Dedifferentiated amniotic fluid mesenchymal stem cell (primary cell): ENCODE results near the gene HACD2.

ENCODE experiments used
- DNase-seq: peaks from one replicate; pipeline ENCODE4 v3.0.0-alpha.2; 2016; ENCODE audit errors: extremely low spot score

The HACD2 gene

GRCh38 chr3:123571264-123571972 lies 13.4 kb downstream of the HACD2 start:
- DNase-seq: no peak

DNA sequence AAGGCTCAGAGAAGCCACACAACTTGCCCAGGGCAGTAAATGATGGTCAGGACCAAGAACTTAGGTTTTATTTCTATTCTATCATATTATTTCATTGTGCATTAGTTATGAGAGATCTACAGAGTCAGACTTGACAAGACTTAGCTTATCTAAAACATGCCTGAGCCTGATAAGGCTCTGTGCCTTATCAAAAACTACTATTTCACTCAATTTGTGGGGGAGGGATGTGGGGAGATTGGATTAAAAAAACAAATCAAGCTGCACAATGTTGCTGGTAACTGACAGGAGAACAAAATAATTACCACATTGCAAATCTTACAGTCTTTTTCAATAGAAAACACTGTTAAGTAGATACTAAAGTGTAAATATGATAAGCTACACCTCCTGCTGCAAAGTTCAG lies 16.0 kb downstream of the HACD2 start:
- DNase-seq: no peak

DNA sequence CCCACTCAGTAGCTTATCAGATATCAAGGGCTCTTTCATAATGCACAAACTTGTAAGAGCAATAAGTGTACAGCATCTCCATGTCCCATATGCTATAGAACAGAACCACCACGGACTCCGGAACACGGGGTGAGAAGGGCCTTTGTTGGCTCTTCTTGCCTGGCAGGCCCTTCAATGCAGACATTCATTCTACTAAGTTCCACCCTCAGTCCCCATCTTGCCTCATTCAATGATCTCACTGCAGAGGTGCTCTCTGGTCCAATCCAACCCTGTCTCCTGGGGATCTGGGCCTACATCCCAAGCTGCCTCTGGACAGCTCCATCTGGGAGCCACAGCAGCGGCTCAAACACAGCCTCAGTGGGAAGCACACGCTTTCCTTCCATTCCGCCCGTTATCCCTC lies 16.8 kb downstream of the HACD2 start:
- no peak for DNase-seq

DNA sequence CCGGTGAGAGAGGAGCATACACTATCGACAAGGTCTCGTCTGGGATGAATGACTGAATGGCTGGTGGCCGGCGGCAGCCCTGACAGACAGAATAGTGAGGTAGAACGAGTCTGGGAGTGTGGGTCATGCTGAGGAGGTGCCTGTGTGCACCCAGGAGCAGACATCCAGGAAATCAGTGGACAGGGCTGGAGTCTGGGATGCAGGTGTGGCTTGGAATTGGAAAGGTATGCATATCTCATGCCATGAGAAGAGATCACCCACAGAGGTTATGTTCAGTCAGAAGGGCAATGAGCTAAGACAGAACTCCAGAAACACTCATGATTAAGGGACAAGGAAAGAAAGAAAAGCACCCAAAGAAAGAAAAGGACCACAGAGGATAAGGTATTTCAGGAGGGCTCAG lies 20.8 kb downstream of the HACD2 start:
- DNase-seq: no peak

DNA sequence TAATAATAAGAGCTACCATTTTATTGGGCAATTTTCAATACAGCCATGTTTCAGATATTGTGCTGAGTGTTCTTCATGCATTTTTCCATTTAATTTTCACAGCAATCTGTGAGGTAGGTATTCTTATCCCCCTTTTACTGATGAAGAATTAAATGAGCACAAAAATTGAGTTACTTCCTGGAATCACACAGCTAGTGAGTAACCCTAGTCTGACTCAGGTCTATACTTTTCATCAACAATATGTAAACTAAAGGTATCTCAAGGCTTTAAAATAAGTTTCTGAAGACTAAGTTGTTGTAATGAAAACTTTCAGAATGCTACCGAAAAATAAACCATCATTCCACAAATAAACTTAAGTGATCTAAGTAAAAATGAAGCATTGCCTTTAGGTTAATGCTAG lies 22.3 kb downstream of the HACD2 start:
- no peak for DNase-seq

GRCh38 chr3:123561188-123561587 lies 23.7 kb downstream of the HACD2 start:
- no peak for DNase-seq

DNA sequence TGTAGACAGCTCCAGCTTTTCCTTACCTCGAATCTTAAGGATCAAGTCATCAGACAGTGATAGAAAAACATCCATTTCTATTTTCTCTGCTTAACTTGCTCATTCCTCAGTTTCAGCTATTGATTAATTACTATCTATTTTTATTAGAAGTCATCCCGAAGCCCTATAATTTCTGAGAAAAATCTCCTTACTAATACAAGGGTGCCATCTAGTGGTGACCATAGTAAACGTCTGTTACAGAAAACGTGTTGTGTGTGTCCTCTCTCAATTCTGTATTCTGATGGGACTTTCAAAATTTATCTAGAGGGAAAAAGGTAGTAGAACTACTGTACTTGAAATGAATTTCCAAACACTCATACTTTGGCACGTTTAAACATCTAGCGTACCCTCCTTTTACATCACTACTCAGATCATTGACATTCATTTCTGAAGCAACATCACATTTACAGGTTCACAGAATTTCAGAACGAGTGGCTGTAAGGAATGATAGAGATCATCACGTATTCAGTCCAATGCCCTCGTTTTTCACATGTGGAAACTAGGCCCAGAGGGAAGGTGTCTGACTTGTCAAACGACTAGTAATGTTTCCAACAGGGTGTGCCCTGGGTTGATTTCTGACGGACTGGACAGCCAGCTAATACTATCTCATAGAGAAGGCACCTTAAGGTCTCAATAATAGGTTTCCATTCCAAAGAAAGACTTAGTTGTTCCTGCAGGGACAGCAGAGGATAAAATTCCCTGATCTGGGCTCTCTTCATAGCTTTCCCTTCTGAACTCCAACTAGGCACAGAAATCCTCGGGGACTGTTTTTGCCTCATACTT lies 25.6 kb downstream of the HACD2 start:
- peak; percentile 68 for DNase-seq

DNA sequence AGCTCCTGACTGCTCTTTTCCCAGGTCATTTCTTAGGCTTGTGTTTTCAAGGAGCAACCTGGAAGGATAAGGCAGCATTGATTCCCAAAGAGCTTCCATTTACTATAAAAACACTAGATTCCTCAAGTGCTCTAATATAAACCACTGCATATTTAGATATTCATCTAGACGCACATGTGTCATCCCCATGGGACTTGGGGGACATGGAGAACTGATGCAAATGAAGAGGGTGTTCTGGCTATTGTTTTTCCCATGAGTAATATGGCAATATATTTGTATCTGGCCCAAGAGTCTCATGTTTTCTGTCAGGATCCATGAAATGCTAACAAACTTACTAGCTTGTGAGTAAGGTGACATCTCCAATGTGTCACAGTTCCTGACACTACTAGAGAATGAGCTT lies 31.3 kb downstream of the HACD2 start:
- no peak for DNase-seq

GRCh38 chr3:123552768-123553167 lies 32.1 kb downstream of the HACD2 start:
- DNase-seq: no peak

DNA sequence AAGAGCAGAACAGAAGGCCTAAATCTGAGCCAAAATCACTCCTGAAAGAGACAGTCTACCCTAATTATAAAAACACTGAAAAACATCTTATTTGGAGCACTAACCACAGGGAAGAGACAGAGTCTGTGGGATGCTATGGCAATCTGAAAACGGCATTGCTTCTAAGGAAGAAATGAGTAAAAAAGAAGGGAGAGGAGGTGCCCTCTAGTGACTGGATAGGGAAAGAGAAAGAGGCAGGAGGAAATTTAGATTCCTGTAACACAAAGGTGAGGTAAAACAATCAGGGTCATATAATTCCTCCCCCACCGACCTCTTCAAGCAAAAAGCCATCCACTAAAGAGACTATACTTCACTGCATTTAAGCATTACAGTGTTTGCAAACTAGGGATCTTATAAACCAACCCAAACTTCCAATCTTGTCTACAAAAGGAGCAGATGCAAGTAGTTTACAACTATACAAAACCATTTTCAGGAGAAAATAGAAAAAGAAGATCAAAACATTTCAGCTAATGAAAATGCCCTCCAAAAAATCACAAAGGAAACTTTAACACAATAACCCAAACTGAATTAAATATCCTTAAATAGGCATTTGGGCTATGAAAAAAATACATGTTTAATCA lies 32.6 kb downstream of the HACD2 start:
- DNase-seq: no peak

- DNase-seq: no peak
These were observed 36.9 kb downstream of the HACD2 start for GRCh38 chr3:123547881-123548519.

DNA sequence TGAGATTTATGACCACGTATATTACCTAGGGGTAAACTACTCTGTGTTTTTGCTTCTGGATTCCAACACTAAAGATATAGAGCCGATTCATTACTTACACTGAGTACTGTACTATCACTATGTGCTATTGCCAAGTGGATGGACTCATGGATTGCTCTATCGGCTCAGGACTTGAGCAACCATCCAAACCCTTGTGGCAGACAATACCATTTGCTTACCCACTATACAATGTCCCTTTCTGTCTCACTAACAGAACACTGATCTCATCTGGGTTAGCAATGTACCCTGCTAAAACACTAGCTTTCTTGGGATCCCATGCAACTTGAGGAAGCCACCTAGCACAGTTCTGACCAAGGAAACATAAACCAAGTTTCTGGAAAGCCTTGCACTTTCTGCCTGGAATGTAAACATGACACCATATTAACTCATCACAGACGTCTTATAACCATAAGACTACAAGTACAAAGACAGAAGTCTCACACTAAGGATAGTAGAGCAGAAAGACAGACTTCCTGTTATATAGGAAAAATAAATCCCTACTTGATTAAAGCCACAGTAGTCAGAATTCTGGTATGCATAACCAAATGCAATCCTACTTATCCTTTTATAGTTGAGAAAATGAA lies 38.6 kb downstream of the HACD2 start:
- DNase-seq: peak; percentile 23

GRCh38 chr3:123543950-123544349 lies 40.9 kb downstream of the HACD2 start:
- no peak for DNase-seq

GRCh38 chr3:123540285-123540684 lies 44.6 kb downstream of the HACD2 start:
- DNase-seq: no peak

DNA sequence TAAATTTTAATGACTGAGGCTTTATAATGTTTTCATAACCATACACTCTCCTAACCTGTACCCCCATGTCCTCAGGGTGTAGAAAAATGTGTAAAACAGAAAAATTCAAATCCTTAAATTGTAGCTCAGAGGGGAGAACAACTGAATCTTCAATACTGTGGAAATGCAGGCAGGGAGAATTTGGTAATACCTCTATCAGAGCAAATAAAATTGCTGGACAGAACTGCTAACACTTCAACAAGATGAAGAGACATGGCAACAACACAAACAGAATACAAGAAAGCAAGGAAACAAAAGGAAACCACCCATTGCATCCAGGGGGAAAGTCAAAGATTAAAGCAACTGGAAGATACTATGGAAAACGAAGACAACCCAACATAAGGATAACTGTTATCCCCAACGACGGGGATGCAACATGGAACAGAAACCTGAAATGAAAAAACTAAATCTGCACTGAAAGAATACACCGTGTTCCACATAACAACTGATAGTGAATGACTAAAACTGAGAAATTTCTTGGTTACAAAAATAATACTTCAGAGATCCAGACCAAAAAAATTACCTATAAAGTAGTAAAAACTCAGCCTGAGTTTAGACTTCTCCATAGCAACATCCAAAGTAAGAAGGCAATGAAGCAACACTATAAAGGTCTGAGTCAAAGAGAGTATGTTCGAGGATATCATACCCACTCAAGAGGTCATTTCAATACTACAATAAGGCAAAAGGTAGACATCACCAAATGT lies 48.5 kb downstream of the HACD2 start:
- no peak for DNase-seq

- DNase-seq: peak; percentile 22
These were observed 49.3 kb downstream of the HACD2 start for GRCh38 chr3:123535580-123535979.

DNA sequence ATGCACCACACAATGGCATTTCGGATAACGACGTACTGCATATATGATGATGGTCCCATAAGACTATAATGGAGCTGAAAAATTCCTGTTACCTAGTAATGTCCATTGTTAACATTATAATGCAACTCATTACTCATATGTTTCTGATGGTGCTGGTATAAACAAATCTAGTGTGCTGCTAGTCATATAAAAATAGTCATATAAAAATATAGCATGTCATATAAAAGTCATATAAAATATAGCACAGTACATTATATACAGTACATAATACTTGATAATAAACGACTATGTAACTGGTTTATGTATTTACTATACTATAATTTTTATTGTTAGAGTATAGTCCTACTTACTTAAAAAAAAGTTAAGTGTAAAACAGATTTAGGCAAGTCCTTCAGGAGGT lies 50.6 kb downstream of the HACD2 start:
- no peak for DNase-seq

DNA sequence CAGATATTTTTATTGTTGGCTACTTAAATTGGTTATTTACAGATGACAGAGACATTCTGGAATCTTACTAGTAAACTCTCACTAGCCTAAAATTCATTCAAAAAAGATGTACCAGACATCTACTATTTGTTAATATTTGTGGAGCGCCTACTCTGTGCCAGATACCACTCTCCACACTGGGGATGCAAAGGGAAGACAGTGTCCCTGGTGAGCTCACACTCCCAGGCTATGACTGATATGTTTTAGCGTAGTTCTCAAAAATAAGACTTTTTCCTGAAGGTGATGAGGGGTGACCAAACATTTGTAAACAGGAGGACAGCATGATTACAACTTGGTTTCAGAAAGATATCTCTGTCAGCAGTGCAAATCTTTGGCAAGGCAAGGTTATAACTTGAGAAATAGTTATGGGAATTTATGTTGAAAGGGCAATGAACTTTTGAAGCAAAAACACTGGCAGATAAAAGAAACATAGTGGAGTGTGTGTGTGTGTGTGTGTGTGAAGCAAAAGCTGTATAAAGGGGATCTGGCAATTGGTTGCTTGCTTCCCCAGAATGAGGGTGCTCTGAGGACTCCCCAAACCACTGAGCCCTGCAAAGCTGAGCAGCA lies 51.2 kb downstream of the HACD2 start:
- no peak for DNase-seq

DNA sequence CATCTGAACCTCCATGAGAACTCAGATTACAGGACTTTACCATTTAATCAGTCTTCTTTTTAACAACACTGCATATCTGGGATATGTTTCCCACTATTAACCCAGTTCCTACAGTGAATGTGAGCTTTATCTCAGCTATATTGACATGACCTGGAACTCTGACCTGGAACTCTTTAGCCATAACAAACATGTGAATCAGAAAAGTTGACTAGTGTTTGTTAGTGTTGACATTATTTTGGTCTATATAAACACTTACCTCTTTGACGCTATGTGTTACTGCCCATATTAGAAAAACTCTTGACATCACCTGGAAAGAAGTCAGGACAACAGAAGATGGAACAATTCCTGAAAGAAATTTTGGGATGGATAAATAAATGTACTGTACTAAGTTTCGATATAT lies 56.7 kb downstream of the HACD2 start:
- no peak for DNase-seq

DNA sequence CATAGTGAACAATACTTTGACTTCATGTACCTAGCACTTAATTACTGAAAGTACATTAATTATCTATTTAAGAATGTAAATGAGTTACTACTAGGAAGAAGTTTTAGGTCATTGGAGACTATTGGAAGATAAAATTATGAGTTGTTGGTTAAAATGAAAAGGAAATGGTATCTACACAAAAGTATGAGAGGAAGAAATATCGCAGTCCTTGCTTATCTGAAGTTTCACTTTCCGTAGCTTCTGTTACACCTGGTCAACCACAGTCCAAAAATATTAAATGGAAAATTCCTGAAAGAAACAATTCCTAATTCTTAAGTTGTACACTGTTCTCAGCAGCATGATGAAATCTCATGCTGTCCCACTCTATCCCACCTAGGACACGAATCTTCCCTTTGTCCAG lies 57.8 kb downstream of the HACD2 start:
- no peak for DNase-seq

GRCh38 chr3:123526474-123526873 lies 58.4 kb downstream of the HACD2 start:
- no peak for DNase-seq
